Activated T-helper 1 cell treated with Interleukin-2 at 50 U/mL for 16 hours (primary cell): ENCODE data around the gene FIBIN.
"Not testable (repeated sequence)": the region's sequence is repeated elsewhere in the genome, so short reads cannot be mapped to it uniquely, and the experiment has no call there.

ENCODE experiments used
- DNase-seq: peaks from one replicate; pipeline ENCODE4 v3.0.0-alpha.2; 2020; ENCODE audit warnings: low read depth

The FIBIN gene

DNA sequence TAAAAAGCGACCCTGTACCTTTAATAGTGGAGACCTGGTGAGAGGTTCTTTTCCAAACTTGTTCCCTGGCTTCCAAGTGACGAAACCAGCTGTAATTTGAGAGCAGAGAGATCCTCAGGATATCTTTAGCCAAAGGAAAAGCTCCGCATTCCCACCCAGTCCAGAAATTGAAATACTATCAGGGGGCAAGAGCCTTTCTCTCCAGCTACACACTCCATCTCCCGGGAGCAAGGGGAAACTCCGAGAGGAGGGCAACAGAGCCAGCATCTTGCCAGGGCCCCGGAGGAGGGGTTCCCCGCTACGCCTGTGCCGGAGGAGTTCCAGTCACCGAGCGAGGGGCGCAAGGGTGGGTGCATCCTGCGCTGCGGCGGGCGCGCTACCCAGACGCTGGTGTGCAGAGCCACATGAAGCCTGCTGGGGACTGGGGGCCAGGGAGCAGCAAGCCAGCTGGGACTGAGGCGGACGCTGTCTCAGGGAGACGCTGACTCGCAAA, at the start of gene FIBIN:
Gene FIBIN, plus strand, starts transcription at position 148 of the 493 bp plus-strand sequence. CDS start 415 bp downstream, outside the sequence.
- DNase-seq = no peak

DNA sequence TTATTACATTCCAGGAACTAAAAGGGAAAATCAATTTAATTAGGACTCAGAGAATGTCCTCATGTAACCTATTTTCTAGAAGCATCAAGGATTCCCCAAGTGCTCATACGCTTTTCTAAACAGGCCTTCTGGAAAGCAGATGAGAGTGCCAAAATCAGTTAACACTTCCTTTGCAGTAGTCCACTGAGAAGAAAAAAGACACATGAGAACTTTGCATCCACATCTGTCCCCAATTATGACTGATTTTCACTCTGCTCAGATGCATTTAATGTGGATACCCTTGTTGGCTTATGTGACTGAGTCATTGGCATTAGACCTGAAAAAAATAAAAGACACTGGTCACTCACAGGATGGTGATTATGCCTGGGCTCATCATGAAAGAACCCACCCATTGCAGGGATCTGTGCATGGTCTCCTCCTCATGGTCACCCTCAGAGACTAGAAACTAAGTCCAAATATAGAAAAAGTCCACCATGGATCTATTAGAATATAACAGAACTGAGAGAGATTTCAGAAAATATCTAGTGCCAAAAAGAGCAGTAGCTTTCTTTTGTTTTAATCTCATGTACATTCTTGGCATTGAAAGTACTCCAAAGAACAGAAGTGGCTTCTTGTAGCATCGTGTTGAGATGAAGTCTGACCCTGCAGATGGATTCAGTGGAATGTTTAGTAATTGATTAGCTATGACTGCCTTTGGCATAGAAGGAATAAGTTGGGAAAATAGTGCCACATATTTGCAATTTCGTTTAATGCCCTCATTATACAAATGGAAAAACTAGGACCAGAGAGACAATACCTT, 48.8 kb upstream of the FIBIN start:
- DNase-seq = no peak

DNA sequence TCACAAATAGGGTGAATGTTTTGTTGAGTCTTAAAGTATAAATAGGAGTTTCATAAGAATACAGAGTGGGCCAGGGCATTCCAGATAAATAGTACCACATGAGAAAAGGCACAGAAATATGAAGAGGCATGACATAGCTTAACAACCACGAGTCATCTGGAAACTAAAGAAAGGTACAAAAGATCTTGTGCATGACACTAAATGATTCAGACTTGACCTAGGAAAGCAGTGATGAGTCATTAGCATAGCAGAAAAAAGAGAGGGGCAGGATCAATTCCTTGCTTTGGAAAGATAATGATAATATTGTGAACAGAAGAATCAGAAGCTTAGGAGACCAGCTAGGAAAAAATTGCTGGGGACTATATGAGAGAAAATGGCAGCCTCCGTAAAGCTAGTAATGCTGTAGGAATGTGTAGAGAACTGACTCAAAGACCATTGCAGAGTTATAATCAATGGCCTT, 47.6 kb upstream of the FIBIN start:
- DNase-seq = no peak

DNA sequence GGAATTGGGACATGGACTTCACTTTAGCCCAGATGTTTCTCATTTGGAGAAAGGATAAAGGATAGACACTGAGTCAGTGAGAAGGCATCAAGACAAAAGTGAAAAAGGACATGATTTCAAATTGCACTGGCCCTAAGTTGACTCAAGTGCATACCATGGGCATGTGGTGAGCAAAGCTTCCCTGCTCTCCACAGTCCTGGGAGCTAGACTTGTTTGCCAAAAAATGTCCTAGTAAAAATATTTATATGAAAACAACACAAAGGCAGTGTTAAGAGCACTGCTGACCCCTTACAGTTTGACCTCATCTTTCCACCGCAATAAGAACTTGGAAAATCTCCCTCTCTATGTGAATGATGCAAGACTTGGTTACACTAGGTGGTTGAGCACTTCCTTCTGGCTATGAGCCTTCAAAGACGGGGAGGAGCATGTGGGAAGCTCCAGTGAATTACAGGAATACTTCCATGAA, 46.5 kb upstream of the FIBIN start:
- DNase-seq = no peak

DNA sequence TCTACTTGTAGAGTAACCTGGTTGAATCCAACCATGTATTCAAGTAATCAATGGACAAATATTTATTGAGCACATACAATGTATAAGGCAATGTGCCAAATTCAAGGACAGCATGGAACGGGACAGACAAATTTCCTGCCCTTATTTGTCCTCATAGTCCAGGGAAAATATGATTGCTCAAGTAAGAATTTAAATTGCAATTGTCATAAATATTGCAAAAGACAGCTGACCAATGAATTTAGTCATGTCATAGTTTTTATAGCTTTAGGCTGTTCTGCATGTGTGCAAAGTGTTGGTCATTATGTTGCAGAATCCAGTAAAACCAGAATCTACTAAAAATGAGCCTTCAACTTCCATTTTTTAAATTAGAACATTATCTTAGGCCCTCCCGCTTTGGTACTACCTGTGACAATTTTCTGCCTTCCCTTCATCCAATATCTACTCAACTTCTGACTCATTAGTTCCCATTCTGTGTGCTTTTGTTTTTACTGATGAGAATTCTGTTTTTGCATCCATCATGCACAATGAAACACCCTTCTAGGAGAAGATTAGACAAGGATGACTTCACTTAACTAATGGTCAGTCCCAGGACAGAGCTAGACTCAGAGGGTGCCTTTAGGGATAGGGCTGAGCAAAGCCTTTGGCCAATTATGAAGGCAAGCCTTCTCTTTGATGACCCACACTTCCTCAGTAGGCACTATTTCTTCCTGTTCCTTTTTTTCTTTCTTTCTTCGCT, 45.8 kb upstream of the FIBIN start:
- no peak for DNase-seq

DNA sequence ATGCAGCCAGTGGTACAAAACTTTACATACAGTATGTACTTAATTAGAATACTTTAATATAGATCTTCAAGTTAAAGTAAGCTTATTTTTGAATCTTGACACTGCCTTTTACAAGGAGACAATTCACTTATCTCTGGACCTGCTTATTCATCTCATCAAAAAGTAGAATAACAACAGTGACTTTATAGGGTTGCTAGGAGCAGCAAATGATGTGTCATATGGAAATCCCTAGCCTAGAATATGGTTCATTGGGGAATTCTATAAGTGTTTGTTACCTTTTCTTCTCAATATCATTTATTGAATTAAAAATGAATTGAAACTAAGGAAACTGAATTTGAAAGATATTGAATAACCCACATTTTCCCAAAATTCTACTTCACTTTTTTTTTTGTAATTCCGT, 45.0 kb upstream of the FIBIN start:
- DNase-seq = no peak

DNA sequence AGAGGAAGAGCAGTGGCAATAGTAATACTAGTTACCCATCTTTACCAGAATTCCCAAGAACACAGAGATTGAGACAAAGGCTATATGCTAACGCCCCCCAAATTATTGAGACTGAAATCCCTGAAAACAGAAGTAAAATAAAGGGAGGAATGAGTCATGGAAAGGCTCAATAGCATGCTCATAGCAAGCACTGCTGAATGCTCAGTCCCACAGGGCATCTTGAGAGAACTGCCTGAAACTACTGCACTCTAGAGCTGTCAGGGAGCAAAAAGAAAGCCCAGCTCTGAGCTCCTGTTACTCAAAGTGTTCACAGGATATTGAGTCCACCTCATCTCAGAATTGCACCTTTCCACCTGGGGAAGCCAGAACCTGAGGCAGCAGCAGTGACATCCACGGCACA, 44.1 kb upstream of the FIBIN start:
- no peak for DNase-seq

DNA sequence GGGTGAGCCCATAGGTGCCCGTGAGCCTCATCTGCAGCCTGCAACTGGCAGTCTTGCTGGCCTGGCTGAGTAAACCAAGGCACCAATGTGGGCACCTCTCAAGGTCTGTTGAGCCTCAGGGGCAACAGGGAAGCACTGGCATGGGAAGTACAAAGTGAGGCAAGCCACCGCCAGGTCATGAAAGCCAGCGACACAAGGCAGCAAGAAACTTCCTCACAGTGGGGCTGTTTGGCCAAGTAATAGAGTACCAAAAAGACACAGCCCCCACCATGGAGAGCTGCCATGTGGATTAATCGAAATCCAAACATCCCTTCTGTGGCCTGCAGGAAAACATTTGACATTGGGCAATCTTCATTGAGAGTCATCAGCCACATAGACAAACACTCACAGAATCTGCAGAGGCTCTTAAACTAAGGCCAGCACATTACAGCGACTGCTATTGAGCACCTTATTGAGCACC, 43.6 kb upstream of the FIBIN start:
- no peak for DNase-seq

DNA sequence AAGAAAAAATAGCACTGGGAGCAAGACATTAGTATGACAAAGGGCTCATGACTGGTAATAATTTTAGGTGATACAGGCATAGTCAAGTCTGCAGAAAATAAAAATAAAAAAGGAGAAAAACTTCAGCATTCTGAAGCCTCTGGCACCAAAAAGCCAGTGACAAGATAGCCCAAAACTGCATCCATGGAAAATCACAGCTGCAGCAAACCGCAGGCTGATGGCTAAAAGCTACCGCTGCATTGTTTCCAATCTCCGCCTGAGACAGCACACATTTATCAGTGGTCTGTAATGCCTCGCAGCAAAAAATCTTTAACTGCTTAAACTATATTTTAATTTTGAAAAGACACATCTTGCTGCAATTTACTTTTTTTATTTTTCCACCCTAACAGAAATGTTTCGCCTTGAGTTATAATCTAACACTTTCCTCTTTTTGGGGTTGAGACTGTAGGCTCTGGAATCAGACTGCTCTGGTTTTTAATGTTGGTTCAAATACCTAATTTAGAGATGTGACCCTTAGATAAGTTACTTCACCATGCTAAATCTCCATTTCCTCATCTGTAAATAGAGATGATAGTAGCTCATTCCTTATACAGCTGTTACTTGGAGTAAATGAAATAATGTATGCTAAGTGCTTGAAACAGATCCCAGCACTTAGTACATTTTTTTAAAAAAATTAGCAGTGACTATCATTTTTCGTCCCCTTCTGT, 42.0 kb upstream of the FIBIN start:
- DNase-seq = no peak

DNA sequence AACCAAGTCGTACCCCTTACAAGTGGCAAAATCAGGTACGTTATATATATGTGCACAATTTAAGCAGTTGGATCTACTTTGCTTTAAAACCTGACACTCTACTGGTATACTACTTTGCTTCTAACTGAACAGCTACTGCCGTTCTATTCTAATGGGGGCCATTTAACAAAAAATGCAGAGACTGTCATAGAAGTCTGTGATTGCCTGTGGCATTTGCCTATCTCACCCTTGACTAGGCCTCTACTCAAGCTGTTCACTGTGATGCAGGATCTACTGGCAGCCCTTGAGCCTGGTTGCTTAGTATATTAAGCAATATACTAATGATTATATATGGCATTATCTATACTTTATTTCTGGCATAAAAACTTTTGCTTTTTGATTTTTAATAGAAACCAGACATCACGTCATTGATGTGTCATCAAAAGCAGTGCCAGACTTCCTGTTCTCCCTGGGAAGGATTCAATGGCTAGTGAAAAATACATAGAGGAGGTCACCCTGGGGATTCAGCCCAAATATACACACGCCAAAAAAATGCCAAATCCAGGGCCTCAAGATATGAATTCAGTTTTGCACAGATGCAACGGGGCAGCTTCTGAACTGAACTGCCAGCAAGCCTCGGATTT, 40.0 kb upstream of the FIBIN start:
- no peak for DNase-seq

DNA sequence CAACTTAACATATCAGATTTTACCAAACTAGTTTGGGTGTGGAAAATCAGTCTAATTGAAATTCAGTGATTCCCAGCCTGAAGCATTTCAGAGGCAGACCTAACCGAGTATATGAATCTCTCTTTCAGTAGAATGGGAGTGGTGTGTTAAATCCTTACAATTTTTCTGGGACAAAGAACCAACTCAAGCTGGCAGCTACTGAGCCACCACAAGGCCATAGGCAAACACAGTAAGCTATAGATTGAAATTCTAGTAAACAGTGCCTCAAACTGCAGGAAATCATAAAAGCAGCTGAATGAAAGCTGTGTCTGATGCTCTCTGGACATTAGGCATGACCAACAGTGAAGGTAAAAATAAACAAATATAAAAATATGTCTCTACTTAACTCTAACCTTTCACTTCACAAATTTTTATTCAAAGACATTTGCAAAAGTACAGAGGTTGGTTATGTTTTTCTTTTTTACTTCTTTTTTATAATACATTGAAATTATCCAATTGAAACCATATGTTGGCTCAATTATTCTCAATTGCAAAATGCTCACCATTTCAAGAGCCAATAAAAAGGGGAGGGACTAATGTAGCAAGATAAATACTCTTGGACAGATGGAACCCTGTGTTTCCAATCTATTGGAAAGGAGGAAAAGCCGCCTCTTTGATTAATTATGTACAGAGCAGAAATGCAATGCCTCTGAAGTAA, 35.8 kb upstream of the FIBIN start:
- no peak for DNase-seq

DNA sequence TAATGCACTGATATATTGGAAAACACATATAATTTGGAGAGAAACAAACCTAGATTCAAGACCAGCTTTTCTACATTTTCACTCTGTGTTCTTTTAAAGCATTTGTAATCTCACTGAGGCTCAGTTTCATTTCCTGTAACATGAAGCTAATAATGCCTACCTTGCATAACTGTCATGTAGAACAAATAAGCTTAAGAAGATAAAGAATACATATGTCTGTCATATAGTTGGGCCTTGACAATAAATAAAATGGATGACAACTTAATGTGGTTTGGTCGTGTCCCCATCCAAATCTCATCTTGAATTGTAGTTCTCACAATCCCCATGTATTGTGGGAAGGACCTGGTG, 35.2 kb upstream of the FIBIN start:
- no peak for DNase-seq

DNA sequence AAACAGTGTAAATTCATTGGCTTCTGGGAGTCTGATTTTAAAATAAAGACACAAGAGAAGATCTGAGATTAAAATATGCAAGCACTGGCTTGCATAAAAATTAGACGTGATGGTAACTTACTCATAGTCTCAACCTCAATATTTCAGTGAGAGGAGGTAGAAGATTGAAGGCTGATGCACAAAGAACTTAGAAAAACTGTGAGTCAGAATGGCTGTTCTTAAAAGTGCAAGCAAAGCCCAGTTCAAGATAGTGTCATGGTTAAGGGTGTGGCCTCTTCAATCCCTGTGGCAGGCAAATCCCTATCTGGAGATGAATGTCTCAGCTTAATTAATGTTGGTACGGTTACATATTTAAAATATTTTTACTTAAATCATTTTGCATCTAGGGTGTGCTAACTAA, 33.6 kb upstream of the FIBIN start:
- no peak for DNase-seq

DNA sequence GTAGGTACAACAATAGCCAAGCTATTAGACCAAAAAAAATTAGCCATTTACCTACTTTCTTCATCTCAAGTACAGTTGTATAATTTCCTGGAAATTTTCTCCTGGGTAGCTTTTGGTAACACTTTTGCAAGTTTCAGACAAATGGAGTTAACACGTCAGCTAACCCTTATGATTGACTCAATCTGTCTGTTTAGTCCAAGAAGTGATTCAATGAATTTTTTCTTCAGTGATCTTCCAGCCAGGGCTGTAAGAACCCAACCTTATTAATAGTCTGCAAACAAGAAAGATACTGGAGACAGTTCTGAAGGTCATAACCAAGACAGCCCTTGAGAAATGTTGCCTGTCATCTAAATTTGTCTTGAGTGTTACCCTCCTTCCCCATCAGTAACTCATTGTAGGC, 30.1 kb upstream of the FIBIN start:
- no peak for DNase-seq

DNA sequence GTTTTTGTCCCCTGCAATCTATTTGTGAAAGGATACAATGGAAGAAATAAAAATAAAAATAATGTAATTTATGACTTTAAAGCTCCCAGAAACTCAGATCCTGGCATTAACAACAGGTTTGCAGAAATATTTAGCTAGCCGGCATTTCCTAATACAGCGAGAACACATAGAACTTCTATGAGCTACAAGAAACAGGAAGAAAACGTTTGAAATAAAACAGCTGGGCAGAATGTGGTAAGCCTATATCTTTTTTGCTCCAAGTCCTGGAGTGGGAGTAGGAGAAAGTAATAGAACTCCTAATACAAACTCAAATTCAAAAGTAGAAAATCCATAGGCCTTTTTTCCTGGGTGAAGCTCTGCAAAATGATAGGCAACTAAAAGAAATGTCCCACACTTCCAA, 29.6 kb upstream of the FIBIN start:
- DNase-seq = no peak

DNA sequence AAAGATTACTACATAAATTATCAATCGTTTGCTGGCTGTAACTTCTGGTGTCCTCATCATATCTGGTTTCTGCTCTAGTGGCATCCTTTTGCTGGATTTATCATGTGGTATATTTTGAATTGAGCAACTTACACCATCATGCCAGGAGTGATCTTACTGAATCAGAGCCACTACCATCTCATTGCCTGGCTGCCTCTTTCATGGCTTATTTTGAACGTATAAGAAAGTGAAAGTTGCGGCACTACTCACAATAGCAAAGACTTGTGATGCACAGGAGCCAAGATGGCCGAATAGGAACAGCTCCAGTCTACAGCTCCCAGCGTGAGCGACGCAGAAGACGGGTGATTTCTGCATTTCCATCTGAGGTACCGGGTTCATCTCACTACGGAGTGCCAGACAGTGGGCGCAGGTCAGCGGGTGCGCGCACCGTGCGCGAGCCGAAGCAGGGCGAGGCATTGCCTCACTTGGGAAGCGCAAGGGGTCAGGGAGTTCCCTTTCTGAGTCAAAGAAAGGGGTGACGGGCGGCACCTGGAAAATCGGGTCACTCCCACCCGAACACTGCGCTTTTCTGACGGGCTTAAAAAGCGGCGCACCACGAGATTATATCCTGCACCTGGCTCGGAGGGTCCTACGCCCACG, 28.9 kb upstream of the FIBIN start:
- DNase-seq = not testable (repeated sequence)

DNA sequence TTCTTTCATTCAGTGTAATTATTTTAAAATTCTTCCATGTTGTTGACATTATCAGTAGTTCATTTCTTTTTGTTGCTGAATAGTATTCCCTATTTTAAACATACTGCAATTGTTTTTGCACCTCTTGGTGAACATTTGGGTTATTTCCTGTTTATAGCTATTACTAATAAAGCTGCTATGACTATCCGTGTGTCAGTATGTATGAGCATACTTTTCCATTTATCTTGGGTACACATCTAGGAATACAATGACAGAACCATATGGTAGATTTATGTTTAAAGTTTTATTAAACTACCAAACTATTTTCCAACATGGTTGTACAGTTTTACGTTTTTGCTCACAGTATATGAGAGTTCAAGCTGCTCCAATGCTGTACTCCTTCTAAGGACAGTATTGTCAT, 22.0 kb upstream of the FIBIN start:
- no peak for DNase-seq

DNA sequence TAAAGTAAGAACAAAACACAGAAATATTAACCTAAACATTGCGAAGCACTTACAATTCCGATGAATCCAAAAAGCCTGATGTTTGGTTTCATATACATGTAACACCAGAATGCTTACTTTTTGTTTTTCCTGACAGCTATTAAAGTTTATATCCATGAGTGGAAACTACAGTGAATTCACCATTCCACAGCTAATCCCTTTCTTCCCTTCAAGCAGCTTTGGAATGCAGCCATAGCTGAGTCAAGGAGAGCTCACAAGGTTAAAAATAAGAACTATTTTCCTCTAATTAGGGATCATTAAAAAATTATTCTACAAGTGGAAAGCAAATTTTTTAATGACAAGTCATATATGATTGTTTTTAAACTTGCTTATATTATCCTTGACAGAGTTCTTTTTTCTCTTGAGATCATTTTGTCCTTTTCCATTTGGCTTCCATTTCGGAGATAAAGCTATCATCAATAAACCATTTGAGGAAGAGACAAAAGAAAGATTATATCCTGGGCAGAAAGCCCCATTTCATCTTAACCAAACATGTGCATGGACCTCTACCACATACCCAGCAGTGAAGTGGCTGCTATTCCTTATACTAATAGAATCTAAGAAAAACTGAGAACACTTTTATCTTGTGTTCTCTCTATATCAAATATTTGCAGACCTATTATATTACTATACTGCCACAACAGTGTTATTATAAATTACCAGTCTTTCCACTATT, 19.7 kb upstream of the FIBIN start:
- DNase-seq = no peak

DNA sequence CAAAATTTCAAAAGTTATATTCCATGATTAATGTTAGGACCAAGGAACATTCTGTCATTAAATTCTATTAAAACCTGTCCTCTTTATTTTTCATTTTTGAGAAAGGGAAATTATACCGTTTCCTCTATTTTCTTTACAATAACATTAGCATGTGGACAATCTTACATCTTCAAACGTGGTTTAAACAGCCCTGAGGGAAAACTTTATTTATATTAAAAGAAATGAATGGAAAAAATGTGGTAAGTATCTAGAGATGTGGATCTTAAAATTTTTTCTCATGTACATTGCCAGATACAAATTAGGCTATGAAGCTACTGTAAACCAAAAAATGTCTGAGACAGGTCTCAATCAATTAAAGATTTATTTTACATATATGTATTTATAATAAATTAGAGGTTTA, 18.9 kb upstream of the FIBIN start:
- no peak for DNase-seq

DNA sequence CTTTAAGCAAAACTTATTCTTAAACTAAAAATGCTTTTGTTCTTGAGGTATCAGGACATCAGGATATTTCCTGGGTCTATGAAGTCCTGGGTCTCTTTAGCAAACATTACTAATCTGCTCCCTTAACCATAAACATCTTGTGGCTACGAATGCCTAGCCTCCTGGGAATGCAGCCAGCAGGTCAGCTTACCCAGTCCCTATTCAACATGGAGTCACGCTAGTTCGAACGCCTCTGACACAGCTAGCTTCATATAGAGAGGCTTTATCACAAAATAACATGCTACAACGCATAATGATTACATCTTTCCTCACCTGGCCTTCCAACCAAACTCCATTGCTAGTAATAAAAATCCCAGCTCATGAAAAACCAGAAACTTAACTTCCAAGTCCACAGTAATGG, 17.5 kb upstream of the FIBIN start:
- no peak for DNase-seq
